Measurements from ENCODE around the gene OOEP.

DNA sequence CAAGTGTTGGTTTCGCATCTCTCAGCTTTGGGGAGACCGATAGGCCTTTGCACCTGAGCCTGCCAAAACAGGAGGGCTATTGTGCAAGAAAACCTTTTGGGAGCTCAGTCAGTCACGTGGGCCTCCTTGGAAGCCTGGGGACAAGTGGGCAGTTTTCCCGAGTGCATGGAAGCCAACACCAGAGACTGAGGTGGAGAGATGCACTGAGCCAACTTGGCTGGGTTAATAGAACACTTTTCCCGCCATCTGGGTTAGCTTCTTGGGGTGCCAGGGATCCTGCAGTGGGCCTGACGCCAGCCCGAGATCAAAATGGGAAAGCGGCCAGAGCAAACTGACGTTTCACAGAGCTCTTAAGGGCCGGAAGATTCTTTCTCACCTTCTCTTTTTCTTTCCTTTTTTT lies 2.8 kb upstream of the OOEP start:
- TF ChIP-seq ZNF766 (CRISPR knock-in tag; IDR thresholded peaks at IDR 0.05; ENCODE audit: borderline replicate concordance) (no peak), CREB1 (IDR thresholded peaks at IDR 0.05) (no peak), CREB1 (CRISPR knock-in tag; IDR thresholded peaks at IDR 0.05) (no peak), RARG (CRISPR knock-in tag; IDR thresholded peaks at IDR 0.05; ENCODE audit: low read depth) (no peak), ZNF615 (CRISPR knock-in tag; IDR thresholded peaks at IDR 0.05; ENCODE audit: borderline replicate concordance) (no peak), ZNF781 (CRISPR knock-in tag; IDR thresholded peaks at IDR 0.05; ENCODE audit: borderline replicate concordance, not compliant biosample characterization) (no peak), REPIN1 (CRISPR knock-in tag; IDR thresholded peaks at IDR 0.05; ENCODE audit: borderline replicate concordance, low read depth) (no peak)
- TF ChIP-seq, protein P1, sequence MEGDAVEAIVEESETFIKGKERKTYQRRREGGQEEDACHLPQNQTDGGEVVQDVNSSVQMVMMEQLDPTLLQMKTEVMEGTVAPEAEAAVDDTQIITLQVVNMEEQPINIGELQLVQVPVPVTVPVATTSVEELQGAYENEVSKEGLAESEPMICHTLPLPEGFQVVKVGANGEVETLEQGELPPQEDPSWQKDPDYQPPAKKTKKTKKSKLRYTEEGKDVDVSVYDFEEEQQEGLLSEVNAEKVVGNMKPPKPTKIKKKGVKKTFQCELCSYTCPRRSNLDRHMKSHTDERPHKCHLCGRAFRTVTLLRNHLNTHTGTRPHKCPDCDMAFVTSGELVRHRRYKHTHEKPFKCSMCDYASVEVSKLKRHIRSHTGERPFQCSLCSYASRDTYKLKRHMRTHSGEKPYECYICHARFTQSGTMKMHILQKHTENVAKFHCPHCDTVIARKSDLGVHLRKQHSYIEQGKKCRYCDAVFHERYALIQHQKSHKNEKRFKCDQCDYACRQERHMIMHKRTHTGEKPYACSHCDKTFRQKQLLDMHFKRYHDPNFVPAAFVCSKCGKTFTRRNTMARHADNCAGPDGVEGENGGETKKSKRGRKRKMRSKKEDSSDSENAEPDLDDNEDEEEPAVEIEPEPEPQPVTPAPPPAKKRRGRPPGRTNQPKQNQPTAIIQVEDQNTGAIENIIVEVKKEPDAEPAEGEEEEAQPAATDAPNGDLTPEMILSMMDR (CRISPR knock-in tag; IDR thresholded peaks at IDR 0.05) = no peak
- TF ChIP-seq, protein P2, sequence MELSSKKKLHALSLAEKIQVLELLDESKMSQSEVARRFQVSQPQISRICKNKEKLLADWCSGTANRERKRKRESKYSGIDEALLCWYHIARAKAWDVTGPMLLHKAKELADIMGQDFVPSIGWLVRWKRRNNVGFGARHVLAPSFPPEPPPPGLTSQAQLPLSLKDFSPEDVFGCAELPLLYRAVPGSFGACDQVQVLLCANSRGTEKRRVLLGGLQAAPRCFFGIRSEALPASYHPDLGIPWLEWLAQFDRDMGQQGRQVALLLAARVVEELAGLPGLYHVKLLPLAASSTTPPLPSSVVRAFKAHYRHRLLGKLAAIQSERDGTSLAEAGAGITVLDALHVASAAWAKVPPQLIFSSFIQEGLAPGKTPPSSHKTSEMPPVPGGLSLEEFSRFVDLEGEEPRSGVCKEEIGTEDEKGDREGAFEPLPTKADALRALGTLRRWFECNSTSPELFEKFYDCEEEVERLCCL (CRISPR knock-in tag; IDR thresholded peaks at IDR 0.05; ENCODE audit: borderline replicate concordance) = no peak

All from HepG2 (cell line).